Activated CD8-positive, alpha-beta T cell treated with anti-CD3 and anti-CD28 coated beads, Interleukin-2, amount 10 ng/mL, durations not matched to agents 7 days and 5 days (primary cell): ENCODE data around the gene BRF1. TPM values are rescaled to one million over a fixed set of nuclear protein-coding genes. Genes with fewer than 3 reads are reported as not detected.
"Not testable (repeated sequence)": the region's sequence is repeated elsewhere in the genome, so short reads cannot be mapped to it uniquely, and the experiment has no call there.

Experiments
- ATAC-seq: fragments of 150-1000 bp; cut with Tn5 transposase; one replicate; pipeline ENCODE4 v1.10.0; 2021; ENCODE audit warnings: moderate library complexity
- CTCF ChIA-PET: fragments of 350-600 bp; sonication (Branson Sonifier 250); formaldehyde crosslinking; loops from one replicate; lab custom pipeline; 2021; ENCODE audit warnings: antibody characterized with exemption; lab: Charles Lee
- POLR2A ChIA-PET: fragments of 350-600 bp; sonication (Branson Sonifier 250); formaldehyde crosslinking; loops from one replicate; lab custom pipeline; 2021; ENCODE audit warnings: antibody characterized with exemption; lab: Charles Lee
- DNase-seq: peaks from one replicate; pipeline ENCODE4 v3.0.0-alpha.2; 2020
- H3K27ac Mint-ChIP-seq: one replicate; pipeline ENCODE4 v1.8.0; 2021; ENCODE audit warnings: mild to moderate bottlenecking, mixed read lengths
- H3K27me3 Mint-ChIP-seq: one replicate; pipeline ENCODE4 v1.8.0; 2021; ENCODE audit warnings: low read depth, mixed read lengths
- H3K36me3 Mint-ChIP-seq: one replicate; pipeline ENCODE4 v1.8.0; 2021; ENCODE audit warnings: low read depth, mixed read lengths
- H3K4me1 Mint-ChIP-seq: one replicate; pipeline ENCODE4 v1.8.0; 2021; ENCODE audit warnings: low read depth, mixed read lengths
- H3K4me3 Mint-ChIP-seq: one replicate; pipeline ENCODE4 v1.8.0; 2021; ENCODE audit warnings: mild to moderate bottlenecking, mixed read lengths
- H3K9me3 Mint-ChIP-seq: one replicate; pipeline ENCODE4 v1.8.0; 2022; ENCODE audit warnings: mixed read lengths; ENCODE audit not compliant: insufficient read depth
- total RNA-seq, 2 experiments: library from RNA; stranded (reverse); gene quantifications; one replicate each; pipeline ENCODE4 v1.2.3, GENCODE V29; 2021

Gene BRF1
- total RNA-seq, 2 experiments from 2014 or later = 42.1 to 44.7 TPM

- H3K4me3 Mint-ChIP-seq = peak overlapping the region; percentile 87
- ChIA-PET CTCF (interaction anchor here (0.7 to 1.7 kb wide), 8 partner anchors 9 to 211 kb away, joined by 3 to 13 read pairs (median 4); partner anchors contain the start of gene PACS2), POLR2A (interaction anchor here (0.7 to 3.1 kb wide), 15 partner anchors 9 to 505 kb away, joined by 3 to 56 read pairs (median 5); partner anchors contain the start of genes BTBD6, GPR132 and PACS2)
- ATAC-seq (peak; percentile 82), DNase-seq (peak; percentile 100)
- H3K4me1 Mint-ChIP-seq = peaks cover 51% of the 10 kb centered on the region
- no peaks in the 10 kb centered on the region for H3K9me3 Mint-ChIP-seq
- H3K36me3 Mint-ChIP-seq = peaks cover 22% of the 10 kb centered on the region
- peak overlapping the region; percentile 95 for H3K27ac Mint-ChIP-seq
- H3K27me3 Mint-ChIP-seq = no peaks in the 10 kb centered on the region
Observed at GRCh38 chr14:105301103-105301914, 508 bp upstream of the BRF1 start.

- Mint-ChIP-seq H3K27me3 (no peaks in the 10 kb centered on the region), H3K36me3 (peaks cover 22% of the 10 kb centered on the region), H3K4me1 (peaks cover 40% of the 10 kb centered on the region), H3K27ac (peak overlapping the region; percentile 82), H3K4me3 (peak overlapping the region; percentile 80), H3K9me3 (no peaks in the 10 kb centered on the region)
- ChIA-PET POLR2A (interaction anchor here (0.5 to 3.1 kb wide), 8 partner anchors 8 to 241 kb away, joined by 3 to 56 read pairs (median 8); partner anchors contain the start of genes BTBD6, GPR132 and PACS2), CTCF (interaction anchor here (1.0 to 1.7 kb wide), 3 partner anchors 14 to 190 kb away, joined by 3 to 13 read pairs (median 6); partner anchors contain the start of gene PACS2)
- DNase-seq = peak; percentile 43
- ATAC-seq = peak; percentile 14
Observed at GRCh38 chr14:105299654-105300541, 903 bp downstream of the BRF1 start.

- H3K9me3 Mint-ChIP-seq, DNase-seq, ATAC-seq, CTCF ChIA-PET, H3K27me3 Mint-ChIP-seq, POLR2A ChIA-PET, H3K27ac Mint-ChIP-seq, H3K4me3 Mint-ChIP-seq: not testable (repeated sequence)
- Mint-ChIP-seq H3K36me3 (peaks cover 17% of the 10 kb centered on the region), H3K4me1 (peaks cover 49% of the 10 kb centered on the region)
Observed at GRCh38 chr14:105297311-105297710, 3.5 kb downstream of the BRF1 start.

- H3K9me3 Mint-ChIP-seq = no peaks in the 10 kb centered on the region
- peak overlapping the region; percentile 91 for H3K27ac Mint-ChIP-seq
- H3K36me3 Mint-ChIP-seq = peaks cover 11% of the 10 kb centered on the region
- peak; percentile 84 for DNase-seq
- ChIA-PET POLR2A (interaction anchor here (1.0 to 3.0 kb wide), 3 partner anchors 12 to 187 kb away, joined by 4 to 13 read pairs (median 4); partner anchors contain the start of gene PACS2), CTCF (interaction anchor here (1.3 kb wide), 1 partner anchor 76 kb away, joined by 3 read pairs; no protein-coding TSS in a partner anchor)
- peak; percentile 91 for ATAC-seq
- H3K27me3 Mint-ChIP-seq = no peaks in the 10 kb centered on the region
- H3K4me3 Mint-ChIP-seq = peak overlapping the region; percentile 45
- peaks cover 54% of the 10 kb centered on the region for H3K4me1 Mint-ChIP-seq
Observed at GRCh38 chr14:105294142-105294597, 6.6 kb downstream of the BRF1 start.

GRCh38 chr14:105292826-105293711, 7.7 kb downstream of the BRF1 start:
- ATAC-seq = peak; percentile 41
- no peaks in the 10 kb centered on the region for H3K9me3 Mint-ChIP-seq
- peak overlapping the region; percentile 91 for H3K27ac Mint-ChIP-seq
- DNase-seq = peak; percentile 70
- H3K27me3 Mint-ChIP-seq = no peaks in the 10 kb centered on the region
- H3K4me1 Mint-ChIP-seq = peaks cover 47% of the 10 kb centered on the region
- ChIA-PET POLR2A (interaction anchor here (0.6 to 3.0 kb wide), 9 partner anchors 8 to 285 kb away, joined by 3 to 13 read pairs (median 3); partner anchors contain the start of genes BRF1, BTBD6 and PACS2), CTCF (interaction anchor here (0.9 to 1.9 kb wide), 7 partner anchors 8 to 203 kb away, joined by 3 to 8 read pairs (median 5); partner anchors contain the start of genes BRF1, BTBD6 and PACS2)
- H3K4me3 Mint-ChIP-seq = peak overlapping the region; percentile 45
- H3K36me3 Mint-ChIP-seq = peaks cover 8% of the 10 kb centered on the region

- CTCF ChIA-PET = interaction anchor here (0.8 to 1.5 kb wide), 2 partner anchors 14 to 247 kb away, joined by 3 read pairs; no protein-coding TSS in a partner anchor
- Mint-ChIP-seq H3K27me3 (no peaks in the 10 kb centered on the region), H3K4me3 (no peak overlapping the region), H3K4me1 (peaks cover 46% of the 10 kb centered on the region), H3K27ac (peak overlapping the region; percentile 69), H3K36me3 (peaks cover 4% of the 10 kb centered on the region), H3K9me3 (no peaks in the 10 kb centered on the region)
- POLR2A ChIA-PET = interaction anchor here (1.3 kb wide), 2 partner anchors 10 to 42 kb away, joined by 3 to 4 read pairs; partner anchors contain the start of genes BRF1 and BTBD6
- DNase-seq = no peak
- no peak for ATAC-seq
Observed at GRCh38 chr14:105290621-105291346, 10.0 kb downstream of the BRF1 start.

- not testable (repeated sequence) for H3K4me3 Mint-ChIP-seq, ATAC-seq, H3K36me3 Mint-ChIP-seq, H3K27ac Mint-ChIP-seq, H3K9me3 Mint-ChIP-seq, DNase-seq, H3K27me3 Mint-ChIP-seq
- ChIA-PET POLR2A (interaction anchor here (1.8 kb wide), 1 partner anchor 12 kb away, joined by 6 read pairs; the partner anchor contains the start of gene BRF1), CTCF (interaction anchor here (0.6 to 1.1 kb wide), 2 partner anchors 29 to 63 kb away, joined by 3 to 4 read pairs; no protein-coding TSS in a partner anchor)
- peaks cover 43% of the 10 kb centered on the region for H3K4me1 Mint-ChIP-seq
Observed at GRCh38 chr14:105288936-105289335, 11.9 kb downstream of the BRF1 start.

GRCh38 chr14:105287249-105288102, 13.3 kb downstream of the BRF1 start:
- Mint-ChIP-seq H3K27me3 (no peaks in the 10 kb centered on the region), H3K4me1 (peaks cover 39% of the 10 kb centered on the region), H3K4me3 (no peak overlapping the region), H3K36me3 (peaks cover 5% of the 10 kb centered on the region), H3K9me3 (no peaks in the 10 kb centered on the region), H3K27ac (no peak overlapping the region)
- POLR2A ChIA-PET = no interaction called here
- ATAC-seq (no peak), DNase-seq (no peak)
- CTCF ChIA-PET = no interaction called here

GRCh38 chr14:105286759-105287144, 14.0 kb downstream of the BRF1 start:
- H3K36me3 Mint-ChIP-seq = peaks cover 5% of the 10 kb centered on the region
- no peaks in the 10 kb centered on the region for H3K27me3 Mint-ChIP-seq
- ChIA-PET POLR2A (no interaction called here), CTCF (no interaction called here)
- no peak overlapping the region for H3K4me3 Mint-ChIP-seq
- H3K9me3 Mint-ChIP-seq = no peaks in the 10 kb centered on the region
- H3K27ac Mint-ChIP-seq = no peak overlapping the region
- no peak for ATAC-seq
- H3K4me1 Mint-ChIP-seq = peaks cover 39% of the 10 kb centered on the region
- DNase-seq = no peak
